Naive thymus-derived CD4-positive, alpha-beta T cell (primary cell): ENCODE results near the gene DEAF1. TPM values are rescaled to one million over a fixed set of nuclear protein-coding genes. Genes with fewer than 3 reads are reported as not detected.

Source experiments
- ATAC-seq: fragments of 150-1000 bp; cut with Tn5 transposase; 2 replicates; pipeline ENCODE4 v1.10.0; 2021; ENCODE audit warnings: mild to moderate bottlenecking, moderate library complexity
- CTCF ChIA-PET: fragments of 350-600 bp; sonication (Branson Sonifier 250); formaldehyde crosslinking; loops from one replicate; lab custom pipeline; 2021; ENCODE audit warnings: antibody characterized with exemption; lab: Charles Lee
- POLR2A ChIA-PET: fragments of 350-600 bp; sonication (Branson Sonifier 250); formaldehyde crosslinking; loops from one replicate; lab custom pipeline; 2021; ENCODE audit warnings: antibody characterized with exemption, inconsistent platforms; lab: Charles Lee
- DNase-seq, 9 donors: peaks; one replicate each; pipeline versions ENCODE4 v3.0.0 to v3.0.0-alpha.2; 2020 to 2022; ENCODE audit warnings: mixed read lengths in 1 of 9
- H3K27ac ChIP-seq: one replicate; pipeline ENCODE4 v1.7.0; 2013; ENCODE audit warnings: mild to moderate bottlenecking, low read depth, low read length, moderate library complexity
- H3K27me3 ChIP-seq, 2 donors: one replicate each; pipeline ENCODE4 v1.7.0; 2013; ENCODE audit warnings: low read length in 2 of 2, mild to moderate bottlenecking in 2 of 2, moderate library complexity in 2 of 2; ENCODE audit not compliant: control insufficient read depth in 2 of 2, insufficient read depth in 2 of 2
- H3K36me3 ChIP-seq, 3 experiments: 1 replicate in 2 of 3; 2 replicates in 1 of 3; pipeline ENCODE4 v1.7.0; 2013; ENCODE audit warnings: low read length in 3 of 3, mild to moderate bottlenecking in 3 of 3, moderate library complexity in 1 of 3; ENCODE audit not compliant: insufficient read depth in 3 of 3, control insufficient read depth in 2 of 3
- H3K4me1 ChIP-seq, 2 donors: one replicate each; pipeline ENCODE4 v1.7.0; 2013; ENCODE audit warnings: low read length in 2 of 2, mild to moderate bottlenecking in 2 of 2, moderate library complexity in 1 of 2; ENCODE audit not compliant: control insufficient read depth in 2 of 2, insufficient read depth in 2 of 2
- H3K4me3 ChIP-seq: 2 replicates; pipeline ENCODE4 v1.7.0; 2013; ENCODE audit warnings: mild to moderate bottlenecking, low read length
- H3K9me3 ChIP-seq, 3 experiments: 1 replicate in 2 of 3; 2 replicates in 1 of 3; pipeline ENCODE4 v1.7.0; 2013; ENCODE audit warnings: low read length in 3 of 3; ENCODE audit not compliant: control insufficient read depth in 2 of 3
- H3K27ac Mint-ChIP-seq, 9 donors: one replicate each; pipeline ENCODE4 v1.8.0; 2020 to 2022; ENCODE audit warnings: mixed read lengths in 9 of 9, mild to moderate bottlenecking in 8 of 9, moderate library complexity in 5 of 9, inconsistent platforms in 2 of 9
- H3K27me3 Mint-ChIP-seq, 5 donors: one replicate each; pipeline ENCODE4 v1.8.0; 2021 to 2022; ENCODE audit warnings: mixed read lengths in 5 of 5, mild to moderate bottlenecking in 1 of 5
- H3K36me3 Mint-ChIP-seq, 5 donors: one replicate each; pipeline ENCODE4 v1.8.0; 2020 to 2022; ENCODE audit warnings: mixed read lengths in 5 of 5, mild to moderate bottlenecking in 3 of 5, inconsistent platforms in 1 of 5
- H3K4me1 Mint-ChIP-seq, 7 donors: one replicate each; pipeline ENCODE4 v1.8.0; 2020 to 2022; ENCODE audit warnings: mixed read lengths in 7 of 7, mild to moderate bottlenecking in 3 of 7, inconsistent platforms in 1 of 7
- H3K4me3 Mint-ChIP-seq, 10 donors: one replicate each; pipeline ENCODE4 v1.8.0; 2020 to 2022; ENCODE audit warnings: mild to moderate bottlenecking in 10 of 10, mixed read lengths in 10 of 10, moderate library complexity in 6 of 10, inconsistent platforms in 2 of 10
- H3K9me3 Mint-ChIP-seq, 11 donors: one replicate each; pipeline ENCODE4 v1.8.0; 2020 to 2022; ENCODE audit warnings: mixed read lengths in 11 of 11, mild to moderate bottlenecking in 4 of 11, inconsistent platforms in 1 of 11, moderate library complexity in 1 of 11
- intact Hi-C, 2 donors: fragments of 100-400 bp; cut with micrococcal nuclease; formaldehyde crosslinking; loops; one replicate each; pipeline ENCODE4 v1.15.1; 2023
- polyA plus RNA-seq, 2 donors: library from polyadenylated mRNA; unstranded; fragments of 300-500 nt; fragmentation: Illumina TruSeq; gene quantifications; one replicate each; pipeline ENCODE4 v1.2.3, GENCODE V29; 2021
- total RNA-seq, 6 experiments: library from RNA in 5 of 6; stranded (reverse) in 5 of 6; gene quantifications; 1 replicate in 5 of 6; 2 replicates in 1 of 6; pipeline ENCODE4 v1.2.3 and lab custom pipeline; 2021 to 2026

The DEAF1 gene
- total and polyA plus RNA-seq, 7 experiments from 2014 or later: 33.0 to 117 (median 54.2) TPM

DNA sequence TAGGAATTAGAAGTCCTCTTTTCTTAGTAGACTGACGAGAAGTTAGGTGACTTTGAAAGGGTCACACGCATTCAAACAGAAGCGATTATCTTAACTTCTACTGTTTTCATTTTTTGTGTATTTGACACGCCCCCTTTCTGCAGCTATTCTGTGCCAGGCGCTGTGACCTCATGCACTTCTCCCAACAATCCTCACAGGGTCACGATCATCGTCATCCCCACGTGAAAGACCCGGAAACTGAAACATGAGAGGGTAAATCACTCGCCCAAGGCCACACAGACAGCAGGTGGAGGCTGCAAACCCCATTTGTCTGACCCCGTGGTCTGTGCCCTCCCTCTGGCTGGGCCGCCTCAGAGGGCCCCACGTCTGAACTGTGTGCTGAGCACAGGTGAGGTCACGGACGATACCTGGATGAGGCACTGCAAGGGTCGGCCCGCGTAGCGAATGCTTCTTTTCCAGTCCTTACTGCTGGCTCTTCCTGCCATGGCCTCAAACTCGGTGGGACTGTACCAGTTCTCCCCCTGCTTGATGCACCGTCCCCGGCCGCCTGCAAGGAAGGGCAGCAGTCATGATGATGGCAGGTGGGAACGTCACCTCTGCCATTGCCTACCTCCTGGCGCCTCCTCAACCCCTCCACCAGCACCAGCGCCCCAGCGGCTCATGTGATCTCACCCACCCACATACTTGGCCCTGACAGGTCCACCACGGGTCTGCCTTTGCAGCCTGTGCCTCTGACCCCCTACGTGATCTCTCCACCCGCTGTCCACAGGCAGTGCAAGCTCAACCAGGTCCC is 8.4 kb downstream of the DEAF1 start:
- ATAC-seq: no peak
- Mint-ChIP-seq H3K4me3 (peak overlapping the region in 1 of 10 donors; percentile 7), H3K27ac (peak overlapping the region in 2 of 9 donors; percentile 28 to 70), H3K9me3 (peaks cover 0 to 4% (median 0%) of the 10 kb centered on the region in 11 donors), H3K27me3 (no peaks in the 10 kb centered on the region), H3K4me1 (peaks cover 8 to 21% (median 13%) of the 10 kb centered on the region in 7 donors), H3K36me3 (peaks cover 25 to 53% (median 31%) of the 10 kb centered on the region in 5 donors)
- Histone ChIP-seq H3K4me1 (peaks cover 0 to 14% of the 10 kb centered on the region in 2 donors), H3K27ac (no peak overlapping the region), H3K4me3 (no peak overlapping the region), H3K36me3 (peaks cover 0 to 69% (median 16%) of the 10 kb centered on the region in 3 experiments), H3K27me3 (no peaks in the 10 kb centered on the region), H3K9me3 (peaks cover 0 to 9% (median 0%) of the 10 kb centered on the region in 3 experiments)
- no peak for DNase-seq
- ChIA-PET CTCF (interaction anchor here (0.7 kb wide), 1 partner anchor 67 kb away, joined by 3 read pairs; no protein-coding TSS in a partner anchor), POLR2A (interaction anchor here (0.6 kb wide), 2 partner anchors 14 to 34 kb away, joined by 3 read pairs; no protein-coding TSS in a partner anchor)
- intact Hi-C loops: no loop called here

DNA sequence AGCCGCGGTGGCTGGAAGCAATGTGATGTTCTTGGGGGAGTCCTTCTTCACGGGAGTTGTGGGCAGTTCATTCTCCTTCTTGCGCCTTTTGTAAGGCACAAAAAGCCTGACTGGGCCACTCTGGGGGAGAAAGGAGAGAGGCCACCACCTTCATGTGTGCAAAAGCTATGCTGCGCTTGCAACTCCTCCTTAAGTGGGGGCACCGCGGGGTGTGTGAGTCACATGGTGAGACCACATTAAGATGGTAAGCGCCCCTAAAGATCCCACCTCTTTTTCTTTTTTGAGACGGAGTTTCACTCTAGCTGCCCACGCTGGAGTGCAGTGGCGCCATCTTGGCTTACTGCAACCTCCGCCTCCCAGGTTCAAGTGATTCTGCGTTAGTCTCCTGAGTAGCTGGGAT is 14.1 kb downstream of the DEAF1 start:
- H3K4me1 Mint-ChIP-seq: peaks cover 0 to 4% (median 0%) of the 10 kb centered on the region in 7 donors
- H3K27me3 Mint-ChIP-seq: no peaks in the 10 kb centered on the region
- DNase-seq (no peak), ATAC-seq (no peak)
- ChIA-PET POLR2A (interaction anchor here (0.6 to 1.6 kb wide), 3 partner anchors 9 to 15 kb away, joined by 3 read pairs; no protein-coding TSS in a partner anchor), CTCF (interaction anchor here (0.6 kb wide), 1 partner anchor 40 kb away, joined by 5 read pairs; no protein-coding TSS in a partner anchor)
- H3K36me3 Mint-ChIP-seq: peaks cover 19 to 39% (median 25%) of the 10 kb centered on the region in 5 donors
- no peak overlapping the region for H3K27ac Mint-ChIP-seq
- no peak overlapping the region for H3K4me3 Mint-ChIP-seq
- Histone ChIP-seq H3K4me1 (no peaks in the 10 kb centered on the region), H3K4me3 (no peak overlapping the region), H3K27me3 (no peaks in the 10 kb centered on the region), H3K27ac (no peak overlapping the region), H3K36me3 (peaks cover 0 to 81% (median 18%) of the 10 kb centered on the region in 3 experiments), H3K9me3 (peaks cover 0 to 9% (median 0%) of the 10 kb centered on the region in 3 experiments)
- peaks cover 0 to 4% (median 0%) of the 10 kb centered on the region in 11 donors for H3K9me3 Mint-ChIP-seq
- intact Hi-C loops: no loop called here

DNA sequence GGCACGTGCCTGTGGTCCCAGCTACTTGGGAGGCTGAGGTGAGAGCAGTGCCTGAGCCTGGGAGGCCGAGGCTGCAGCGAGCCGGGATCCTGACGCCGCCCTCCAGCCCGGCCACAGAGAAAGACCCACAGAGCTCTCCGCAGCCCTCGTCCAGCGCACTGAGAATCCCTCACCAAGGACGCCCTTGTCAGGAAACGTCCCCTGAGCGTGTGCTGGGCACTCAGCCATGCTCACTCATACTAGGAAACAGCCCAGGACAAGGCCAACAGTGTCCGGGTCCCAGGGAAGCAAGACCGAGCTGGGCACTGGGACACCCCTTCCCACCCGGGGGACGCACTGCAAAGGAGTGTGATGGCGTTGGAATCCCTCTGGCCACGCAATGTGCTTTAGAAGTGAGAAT is 14.5 kb downstream of the DEAF1 start:
- peak overlapping the region in 1 of 9 donors; percentile 11 for H3K27ac Mint-ChIP-seq
- H3K4me1 Mint-ChIP-seq: peaks cover 0 to 4% (median 0%) of the 10 kb centered on the region in 7 donors
- H3K4me3 Mint-ChIP-seq: no peak overlapping the region
- peaks cover 0 to 9% (median 0%) of the 10 kb centered on the region in 3 experiments for H3K9me3 ChIP-seq
- intact Hi-C loops: no loop called here
- no peak overlapping the region for H3K4me3 ChIP-seq
- DNase-seq: no peak
- no peaks in the 10 kb centered on the region for H3K27me3 Mint-ChIP-seq
- H3K27ac ChIP-seq: no peak overlapping the region
- H3K27me3 ChIP-seq: no peaks in the 10 kb centered on the region
- CTCF ChIA-PET: no interaction called here
- no peaks in the 10 kb centered on the region for H3K4me1 ChIP-seq
- peaks cover 0 to 77% (median 18%) of the 10 kb centered on the region in 3 experiments for H3K36me3 ChIP-seq
- POLR2A ChIA-PET: interaction anchor here (1.6 kb wide), 1 partner anchor 10 kb away, joined by 3 read pairs; no protein-coding TSS in a partner anchor
- H3K9me3 Mint-ChIP-seq: peaks cover 0 to 4% (median 0%) of the 10 kb centered on the region in 11 donors
- ATAC-seq: no peak
- H3K36me3 Mint-ChIP-seq: peaks cover 19 to 39% (median 25%) of the 10 kb centered on the region in 5 donors

DNA sequence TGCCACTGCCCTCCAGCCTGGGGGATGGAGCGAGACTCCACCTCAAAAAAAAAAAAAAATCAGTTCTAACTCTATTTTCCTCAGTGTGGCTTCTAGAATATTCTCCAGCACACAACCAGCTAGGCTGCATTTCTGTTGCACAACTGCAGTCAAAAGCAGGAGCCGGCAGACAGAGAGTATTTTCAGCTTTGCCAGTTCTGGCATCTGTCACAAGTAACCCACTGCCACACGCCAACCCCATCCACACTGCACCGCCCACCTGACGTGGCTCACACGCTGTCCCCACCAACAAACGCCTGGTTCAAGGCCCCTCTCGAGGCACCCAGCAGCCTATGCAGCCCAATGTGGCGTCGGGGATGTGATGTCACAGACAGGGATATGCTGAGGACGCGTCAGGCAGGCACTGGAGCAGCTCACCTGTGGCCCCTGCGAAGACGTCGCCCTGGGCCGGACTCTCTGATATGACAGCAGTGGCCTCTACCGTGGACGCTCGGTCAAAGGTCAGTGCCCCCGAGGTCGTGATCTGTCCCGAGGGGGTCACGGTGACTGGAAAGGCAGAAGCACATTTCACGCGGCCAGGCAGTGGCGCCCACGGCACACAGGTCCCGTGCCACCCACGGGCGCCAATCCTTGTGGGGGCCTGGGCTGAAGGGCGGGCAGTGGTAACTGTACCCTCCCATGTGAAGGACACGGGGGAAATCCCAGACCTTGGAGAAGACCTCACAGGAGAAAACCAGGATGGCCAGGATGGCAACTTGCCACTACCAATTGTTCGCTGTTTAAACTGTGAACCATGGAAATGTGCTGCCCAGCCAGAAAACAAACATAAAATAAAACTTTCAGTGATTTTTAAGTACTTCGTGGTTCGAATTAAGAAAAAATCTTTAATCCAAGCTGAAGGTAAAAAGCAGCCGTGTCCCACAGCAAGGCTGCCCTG is 15.5 kb downstream of the DEAF1 start:
- H3K36me3 ChIP-seq: peaks cover 0 to 73% (median 18%) of the 10 kb centered on the region in 3 experiments
- peaks cover 0 to 9% (median 0%) of the 10 kb centered on the region in 3 experiments for H3K9me3 ChIP-seq
- DNase-seq (no peak), ATAC-seq (no peak)
- H3K27me3 ChIP-seq: no peaks in the 10 kb centered on the region
- no peak overlapping the region for H3K27ac Mint-ChIP-seq
- ChIA-PET POLR2A (interaction anchor here (1.6 kb wide), 1 partner anchor 11 kb away, joined by 3 read pairs; no protein-coding TSS in a partner anchor), CTCF (no interaction called here)
- no peaks in the 10 kb centered on the region for H3K27me3 Mint-ChIP-seq
- peaks cover 0 to 4% (median 0%) of the 10 kb centered on the region in 7 donors for H3K4me1 Mint-ChIP-seq
- intact Hi-C loops: no loop called here
- H3K4me3 ChIP-seq: no peak overlapping the region
- peaks cover 19 to 37% (median 23%) of the 10 kb centered on the region in 5 donors for H3K36me3 Mint-ChIP-seq
- peaks cover 0 to 4% (median 0%) of the 10 kb centered on the region in 11 donors for H3K9me3 Mint-ChIP-seq
- no peaks in the 10 kb centered on the region for H3K4me1 ChIP-seq
- no peak overlapping the region for H3K27ac ChIP-seq
- H3K4me3 Mint-ChIP-seq: no peak overlapping the region

DNA sequence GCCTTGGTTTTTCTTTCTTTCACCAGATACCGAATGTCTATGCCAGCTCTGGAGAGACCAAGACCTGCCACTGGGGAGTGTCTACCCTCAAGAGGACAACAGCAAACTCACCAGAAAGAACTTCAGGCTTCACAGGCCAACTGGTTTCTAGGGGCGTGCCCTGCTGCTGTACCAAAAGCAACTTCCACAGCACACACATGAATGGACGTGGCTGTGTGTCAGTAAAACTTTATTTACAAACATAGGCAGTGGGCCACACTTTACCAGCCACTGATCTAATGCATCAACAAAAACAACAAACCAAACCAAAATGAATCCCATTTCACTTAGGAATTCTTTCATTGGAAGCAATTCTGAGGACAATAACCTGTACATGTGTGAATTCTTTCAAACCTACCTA is 16.7 kb downstream of the DEAF1 start:
- Histone ChIP-seq H3K9me3 (peaks cover 0 to 9% (median 0%) of the 10 kb centered on the region in 3 experiments), H3K27ac (no peak overlapping the region), H3K4me3 (no peak overlapping the region), H3K4me1 (no peaks in the 10 kb centered on the region), H3K36me3 (peaks cover 0 to 73% (median 21%) of the 10 kb centered on the region in 3 experiments), H3K27me3 (no peaks in the 10 kb centered on the region)
- Mint-ChIP-seq H3K4me3 (no peak overlapping the region), H3K4me1 (peaks cover 0 to 4% (median 0%) of the 10 kb centered on the region in 7 donors), H3K27me3 (no peaks in the 10 kb centered on the region), H3K27ac (peak overlapping the region in 4 of 9 donors; percentile 17 to 59 (median 24)), H3K9me3 (no peaks in the 10 kb centered on the region), H3K36me3 (peaks cover 13 to 39% (median 21%) of the 10 kb centered on the region in 5 donors)
- ChIA-PET CTCF (interaction anchor here (0.6 kb wide), 1 partner anchor 8 kb away, joined by 3 read pairs; no protein-coding TSS in a partner anchor), POLR2A (no interaction called here)
- ATAC-seq (no peak), DNase-seq (no peak)
- intact Hi-C loops: no loop called here

DNA sequence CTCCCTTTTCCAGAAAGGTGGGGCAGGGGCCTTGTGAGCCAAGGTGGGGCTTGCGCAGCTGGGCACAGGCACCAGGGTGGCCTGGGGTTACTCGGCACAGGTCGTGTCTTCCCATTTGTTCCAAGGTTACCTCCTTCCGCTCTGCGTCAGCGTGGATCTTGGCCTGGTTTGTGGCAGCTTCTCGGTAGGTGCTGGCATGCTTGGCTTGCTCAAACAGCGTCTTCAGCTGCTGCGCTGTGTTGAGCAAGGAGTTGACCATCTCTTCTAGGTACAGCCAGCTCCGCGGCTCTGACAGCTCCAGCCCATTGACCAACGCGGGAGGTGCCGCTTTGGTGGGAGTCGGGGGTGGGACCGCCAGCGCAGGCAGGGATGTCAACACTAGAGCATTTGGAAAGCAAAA is 20.6 kb downstream of the DEAF1 start:
- no peak overlapping the region for H3K27ac ChIP-seq
- POLR2A ChIA-PET: no interaction called here

More for the DNA sequence above, 20.6 kb downstream of the DEAF1 start:
- H3K4me3 ChIP-seq: no peak overlapping the region
- Mint-ChIP-seq H3K27me3 (no peaks in the 10 kb centered on the region), H3K27ac (no peak overlapping the region), H3K4me3 (no peak overlapping the region), H3K36me3 (peaks cover 4 to 21% (median 11%) of the 10 kb centered on the region in 5 donors), H3K9me3 (no peaks in the 10 kb centered on the region), H3K4me1 (peaks cover 0 to 3% (median 0%) of the 10 kb centered on the region in 7 donors)
- no peak for ATAC-seq
- H3K36me3 ChIP-seq: peaks cover 0 to 47% (median 9%) of the 10 kb centered on the region in 3 experiments
- CTCF ChIA-PET: no interaction called here
- H3K27me3 ChIP-seq: no peaks in the 10 kb centered on the region
- no peaks in the 10 kb centered on the region for H3K9me3 ChIP-seq
- intact Hi-C loops: no loop called here
- H3K4me1 ChIP-seq: no peaks in the 10 kb centered on the region
- DNase-seq: no peak
